Retinal pigment epithelial cell (primary cell): ENCODE measurements around the gene RPL3.
"Not testable (repeated sequence)": the region's sequence is repeated elsewhere in the genome, so short reads cannot be mapped to it uniquely, and the experiment has no call there.

Experiments used
- DNase-seq: peaks from one replicate; pipeline ENCODE4 v3.0.0-alpha.2; 2010; ENCODE audit warnings: low read depth
- H3K4me3 ChIP-seq: 2 replicates; pipeline ENCODE4 v1.5.1; 2011; ENCODE audit warnings: mild to moderate bottlenecking, low read length, control low read depth, moderate library complexity
- TF ChIP-seq, protein P1 (sequence below): conservative IDR thresholded peaks from 2 replicates; pipeline ENCODE4 v1.5.1; 2011; ENCODE audit warnings: low read depth, low read length, control low read depth, inconsistent platforms

RPL3 gene

DNA sequence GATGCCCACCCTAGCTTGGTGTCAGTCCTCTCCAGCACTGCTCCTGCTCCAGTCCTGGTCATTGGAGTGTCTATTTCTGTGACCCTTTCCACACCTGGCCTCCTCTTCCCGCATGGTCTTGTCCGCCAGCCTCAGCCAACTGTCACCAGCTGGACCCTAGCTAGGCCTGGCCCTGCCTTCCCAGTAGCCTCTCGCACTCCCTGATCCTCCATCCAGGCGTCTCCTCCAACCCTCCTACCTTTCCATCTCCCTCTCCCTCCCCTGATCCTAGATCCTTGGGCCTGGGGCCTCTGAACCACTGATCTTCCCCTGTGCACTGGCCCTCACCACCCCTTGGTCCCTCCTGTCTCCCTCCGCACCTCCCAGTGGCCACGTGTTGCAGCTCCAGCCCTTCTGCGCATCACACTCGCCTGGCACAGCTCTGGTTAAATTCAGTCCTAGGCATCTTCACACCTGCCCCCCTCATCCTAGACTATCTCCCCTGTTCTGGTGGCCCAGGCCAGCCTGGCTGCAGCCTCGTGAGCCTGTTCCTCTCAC, 40.3 kb upstream of the RPL3 start:
- TF ChIP-seq, protein P1, sequence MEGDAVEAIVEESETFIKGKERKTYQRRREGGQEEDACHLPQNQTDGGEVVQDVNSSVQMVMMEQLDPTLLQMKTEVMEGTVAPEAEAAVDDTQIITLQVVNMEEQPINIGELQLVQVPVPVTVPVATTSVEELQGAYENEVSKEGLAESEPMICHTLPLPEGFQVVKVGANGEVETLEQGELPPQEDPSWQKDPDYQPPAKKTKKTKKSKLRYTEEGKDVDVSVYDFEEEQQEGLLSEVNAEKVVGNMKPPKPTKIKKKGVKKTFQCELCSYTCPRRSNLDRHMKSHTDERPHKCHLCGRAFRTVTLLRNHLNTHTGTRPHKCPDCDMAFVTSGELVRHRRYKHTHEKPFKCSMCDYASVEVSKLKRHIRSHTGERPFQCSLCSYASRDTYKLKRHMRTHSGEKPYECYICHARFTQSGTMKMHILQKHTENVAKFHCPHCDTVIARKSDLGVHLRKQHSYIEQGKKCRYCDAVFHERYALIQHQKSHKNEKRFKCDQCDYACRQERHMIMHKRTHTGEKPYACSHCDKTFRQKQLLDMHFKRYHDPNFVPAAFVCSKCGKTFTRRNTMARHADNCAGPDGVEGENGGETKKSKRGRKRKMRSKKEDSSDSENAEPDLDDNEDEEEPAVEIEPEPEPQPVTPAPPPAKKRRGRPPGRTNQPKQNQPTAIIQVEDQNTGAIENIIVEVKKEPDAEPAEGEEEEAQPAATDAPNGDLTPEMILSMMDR = no peak
- no peak overlapping the region for H3K4me3 ChIP-seq
- no peak for DNase-seq

GRCh38 chr22:39358197-39358596, 38.8 kb upstream of the RPL3 start:
- DNase-seq, H3K4me3 ChIP-seq: not testable (repeated sequence)

DNA sequence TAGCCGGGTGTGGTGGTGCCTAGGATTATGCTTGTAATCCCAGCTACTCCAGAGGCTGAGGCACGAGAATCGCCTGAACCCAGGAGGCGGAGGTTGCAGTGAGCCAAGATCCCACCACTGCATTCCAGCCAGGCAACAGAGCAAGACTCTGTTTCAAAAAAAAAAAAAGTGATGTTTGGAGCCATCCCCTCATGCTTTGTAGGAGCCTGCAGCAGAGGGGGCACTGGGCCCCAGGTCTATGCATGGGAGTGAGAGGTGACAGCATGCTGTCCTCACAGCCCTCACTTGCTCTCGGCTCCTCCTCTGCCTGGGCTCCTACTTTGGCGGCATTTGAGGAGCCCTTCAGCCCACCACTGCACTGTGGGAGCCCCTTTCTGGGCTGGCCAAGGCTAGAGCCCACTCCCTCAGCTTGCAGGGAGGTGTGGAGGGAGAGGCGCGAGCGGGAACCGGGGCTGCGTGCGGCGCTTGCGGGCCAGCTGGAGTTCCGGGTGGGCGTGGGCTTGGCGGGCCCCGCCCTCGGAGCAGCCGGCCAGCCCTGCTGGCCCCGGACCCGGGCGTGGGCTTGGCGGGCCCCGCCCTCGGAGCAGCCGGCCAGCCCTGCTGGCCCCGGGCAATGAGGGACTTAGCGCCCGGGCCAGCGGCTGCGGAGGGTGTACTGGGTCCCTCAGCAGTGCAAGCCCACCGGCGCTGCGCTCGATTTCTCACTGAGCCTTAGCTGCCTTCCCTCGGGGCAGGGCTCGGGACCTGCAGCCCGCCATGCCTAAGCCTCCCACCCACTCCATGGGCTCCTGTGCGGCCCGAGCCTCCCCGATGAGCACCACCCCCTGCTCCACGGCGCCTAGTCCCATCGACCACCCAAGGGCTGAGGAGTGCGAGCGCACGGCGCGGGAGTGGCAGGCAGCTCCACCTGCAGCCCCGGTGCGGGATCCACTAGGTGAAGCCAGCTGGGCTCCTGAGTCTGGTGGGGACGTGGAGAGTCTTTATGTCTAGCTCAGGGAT, 38.0 kb upstream of the RPL3 start:
- DNase-seq, H3K4me3 ChIP-seq: not testable (repeated sequence)

DNA sequence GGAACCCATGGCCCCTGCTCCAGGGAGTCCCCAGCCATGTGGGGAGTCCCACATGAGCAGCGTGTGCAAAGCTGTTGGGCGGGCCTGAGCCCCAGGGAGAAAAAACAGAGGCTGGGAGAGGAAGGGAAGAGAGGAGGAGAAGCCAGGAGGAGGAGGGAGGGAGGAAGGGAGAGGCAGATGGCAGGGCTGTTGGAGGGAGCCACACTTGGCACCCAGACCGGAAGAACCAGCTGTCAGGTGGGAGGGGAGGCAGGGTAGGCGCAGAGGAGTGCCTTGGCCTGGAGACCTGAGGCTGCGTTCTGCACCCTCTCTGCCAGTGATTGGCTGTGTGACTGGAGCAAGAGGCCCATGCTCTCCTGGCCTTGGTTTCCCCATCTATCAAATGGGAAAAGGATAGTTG, 37.0 kb upstream of the RPL3 start:
- H3K4me3 ChIP-seq = no peak overlapping the region
- TF ChIP-seq, protein P1 = no peak
- DNase-seq = no peak

- not testable (repeated sequence) for H3K4me3 ChIP-seq, DNase-seq
Observed at GRCh38 chr22:39355805-39356204, 36.4 kb upstream of the RPL3 start.

GRCh38 chr22:39355080-39355479, 35.7 kb upstream of the RPL3 start:
- no peak overlapping the region for H3K4me3 ChIP-seq
- DNase-seq = no peak
- TF ChIP-seq, protein P1 = no peak

GRCh38 chr22:39353346-39353745, 33.9 kb upstream of the RPL3 start:
- DNase-seq = no peak
- TF ChIP-seq, protein P1 = no peak
- H3K4me3 ChIP-seq = no peak overlapping the region

DNA sequence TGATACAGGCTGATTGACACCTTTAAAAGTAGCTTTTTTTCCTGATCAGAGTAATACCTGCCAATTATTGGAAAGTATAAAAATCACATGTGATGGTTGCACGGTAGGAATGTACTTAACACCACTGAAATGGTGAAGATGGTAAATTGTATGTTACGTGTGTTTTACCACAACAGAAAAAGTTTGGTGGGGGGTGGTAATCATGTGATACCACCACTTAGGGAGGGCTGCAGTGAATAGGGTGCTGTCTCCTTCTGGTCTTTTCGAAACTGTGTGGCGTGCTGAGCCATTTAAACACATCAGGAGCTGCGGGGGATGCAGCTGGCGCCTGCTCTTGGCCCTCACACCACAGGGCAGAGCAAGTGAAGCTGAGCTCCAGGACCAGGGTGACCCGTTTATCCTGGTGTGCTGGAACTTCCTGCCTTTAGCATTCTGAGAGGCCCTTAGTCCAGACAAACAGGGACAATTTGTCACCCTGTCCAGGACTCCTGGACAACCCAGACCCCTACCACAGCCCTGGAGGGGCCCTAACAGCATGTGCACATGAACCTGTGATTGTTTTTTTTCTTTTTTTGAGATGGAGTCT, 33.0 kb upstream of the RPL3 start:
- no peak for DNase-seq
- H3K4me3 ChIP-seq = no peak overlapping the region
- TF ChIP-seq, protein P1 = no peak
